ENCODE data around the gene AGO4. TPM values are rescaled to one million over a fixed set of nuclear protein-coding genes. Genes with fewer than 3 reads are reported as not detected.
"Not testable (repeated sequence)": the region's sequence is repeated elsewhere in the genome, so short reads cannot be mapped to it uniquely, and the experiment has no call there.

Gene AGO4
- total RNA-seq, 2 donors from 2014 or later, result 10.2 to 16.2 TPM

DNA sequence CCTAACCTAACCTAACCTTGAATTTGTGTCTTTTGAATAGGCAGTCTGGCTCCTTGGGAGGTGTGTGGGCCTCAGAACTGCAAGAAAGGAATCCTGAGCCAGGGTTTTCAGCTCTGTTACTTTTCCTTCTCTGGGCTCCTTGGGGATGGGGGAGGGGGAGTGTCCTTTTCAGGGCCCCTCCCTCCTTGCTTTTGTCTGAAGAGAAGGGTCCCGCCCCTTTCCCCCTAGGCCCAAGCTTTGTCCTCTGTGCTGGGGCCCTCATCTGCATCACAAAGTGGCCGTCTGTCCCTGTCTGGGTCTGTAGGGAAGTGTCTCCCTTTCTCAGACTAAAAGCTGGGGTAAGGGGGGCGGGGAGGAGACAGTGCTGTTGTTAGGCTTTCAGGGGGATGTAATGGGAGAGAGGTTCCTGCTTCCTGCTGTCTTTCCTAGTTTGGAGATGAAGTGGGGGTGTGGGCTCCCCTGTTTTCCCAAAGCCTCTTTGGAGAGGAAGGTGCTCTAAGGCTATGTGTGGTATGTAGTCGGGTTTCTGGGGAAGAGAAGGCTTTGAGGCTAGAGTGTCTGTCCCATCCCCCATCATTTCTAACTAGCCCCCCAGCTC is 78.2 kb downstream of the AGO4 start:
- ATAC-seq (no peak), DNase-seq (peak in 1 of 2 donors; percentile 17)
- intact Hi-C loops (cut with DNase I, micrococcal nuclease), result no loop called here

DNA sequence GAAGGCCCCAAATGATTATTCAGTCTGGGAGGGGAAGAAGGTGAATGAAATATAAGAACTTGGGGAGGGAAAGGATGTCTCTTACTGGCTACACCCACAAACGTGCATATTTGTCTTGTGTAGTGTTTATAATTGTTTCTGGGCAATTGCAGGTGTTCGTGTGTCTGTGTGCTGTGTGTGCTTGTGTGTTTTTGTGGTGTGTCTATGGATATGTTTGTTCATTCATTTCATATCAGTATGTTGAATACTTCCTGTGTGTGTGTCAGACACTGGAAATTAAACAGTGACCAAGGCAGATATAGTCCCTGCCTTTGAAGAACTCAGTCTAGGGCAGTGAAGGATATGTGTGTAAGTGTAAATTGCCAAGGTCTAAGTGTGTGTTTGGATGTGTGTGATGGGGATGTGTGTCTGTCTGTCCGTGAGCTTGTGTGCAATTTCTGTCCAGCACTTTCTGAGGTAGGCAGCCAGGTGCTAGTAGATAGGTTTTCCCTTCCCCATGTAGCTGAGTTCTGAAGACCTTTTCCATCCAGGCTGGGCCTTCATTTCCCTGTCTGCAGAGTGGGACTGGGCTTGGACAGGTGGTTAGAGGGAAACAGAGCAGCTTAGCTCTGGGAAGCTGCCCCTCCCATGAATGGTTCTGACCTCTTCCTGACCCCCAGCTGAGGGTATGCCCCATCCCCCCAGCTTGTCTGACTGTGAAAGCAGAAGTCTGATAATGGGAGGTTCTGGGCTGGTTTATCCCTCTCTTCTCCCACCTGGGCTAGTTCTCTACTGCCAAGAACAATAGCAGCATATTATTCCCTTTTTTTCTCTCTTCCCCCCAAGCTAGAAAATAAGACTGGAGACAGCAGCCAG is 79.0 kb downstream of the AGO4 start:
- ATAC-seq (peak; percentile 24), DNase-seq (peak in 1 of 2 donors; percentile 19)
- intact Hi-C loops (cut with DNase I, micrococcal nuclease), result no loop called here

DNA sequence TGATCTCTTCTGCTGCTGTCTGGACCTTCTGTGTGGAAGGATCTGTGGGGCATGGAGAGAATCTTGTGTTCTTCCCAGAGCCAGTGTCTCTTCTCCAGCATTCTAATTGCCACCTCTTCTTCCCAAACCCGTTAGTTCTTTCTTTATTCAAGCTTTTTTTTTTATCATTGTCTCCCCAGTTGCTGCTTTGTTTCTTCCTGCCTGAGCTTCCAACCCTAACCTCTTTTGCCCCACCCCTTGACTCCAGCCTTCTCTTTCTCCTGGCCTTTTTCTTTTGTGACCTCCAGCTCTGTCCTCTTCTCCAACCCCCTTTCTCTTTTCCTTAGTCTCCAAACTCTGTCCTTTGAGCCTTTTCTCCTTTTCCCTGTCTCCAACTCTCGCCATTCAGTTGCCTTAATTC is 79.7 kb downstream of the AGO4 start:
- intact Hi-C loops (cut with DNase I, micrococcal nuclease), result no loop called here
- no peak for DNase-seq
- ATAC-seq, result no peak

DNA sequence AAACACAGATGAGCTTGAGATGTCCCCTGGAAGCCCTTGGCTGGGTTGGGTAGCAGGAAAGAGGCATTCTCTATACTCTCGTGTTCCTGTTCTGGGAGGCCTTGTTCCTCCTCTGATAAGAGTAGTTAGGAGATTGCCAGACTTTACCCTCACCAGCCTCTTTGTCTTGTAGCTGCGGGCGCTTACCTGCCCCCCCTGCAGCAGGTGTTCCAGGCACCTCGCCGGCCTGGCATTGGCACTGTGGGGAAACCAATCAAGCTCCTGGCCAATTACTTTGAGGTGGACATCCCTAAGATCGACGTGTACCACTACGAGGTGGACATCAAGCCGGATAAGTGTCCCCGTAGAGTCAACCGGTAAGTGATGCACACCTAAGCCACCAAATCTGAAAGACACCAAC is 80.4 kb downstream of the AGO4 start:
- ATAC-seq, result peak; percentile 75
- DNase-seq, result peak; percentile 23 to 42
- intact Hi-C loops (cut with DNase I, micrococcal nuclease), result no loop called here

DNA sequence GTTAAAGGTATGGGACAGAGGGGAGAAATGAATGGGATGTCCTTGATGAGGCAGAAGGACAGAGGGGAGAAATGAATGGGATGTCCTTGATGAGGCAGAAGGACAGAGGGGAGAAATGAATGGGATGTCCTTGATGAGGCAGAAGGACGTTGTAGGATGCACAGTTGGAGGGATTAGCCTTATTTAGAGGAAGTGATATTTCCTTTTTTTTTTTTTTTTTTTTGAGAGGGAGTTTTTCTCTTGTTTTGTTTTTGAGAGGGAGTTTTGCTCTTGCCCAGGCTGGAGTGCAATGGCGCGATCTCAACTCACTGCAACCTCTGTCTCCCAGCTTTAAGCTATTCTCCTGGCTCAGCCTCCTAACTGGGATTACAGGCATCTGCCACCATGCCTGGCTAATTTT is 81.2 kb downstream of the AGO4 start:
- ATAC-seq; DNase-seq; intact Hi-C loops (cut with DNase I, micrococcal nuclease): not testable (repeated sequence)

DNA sequence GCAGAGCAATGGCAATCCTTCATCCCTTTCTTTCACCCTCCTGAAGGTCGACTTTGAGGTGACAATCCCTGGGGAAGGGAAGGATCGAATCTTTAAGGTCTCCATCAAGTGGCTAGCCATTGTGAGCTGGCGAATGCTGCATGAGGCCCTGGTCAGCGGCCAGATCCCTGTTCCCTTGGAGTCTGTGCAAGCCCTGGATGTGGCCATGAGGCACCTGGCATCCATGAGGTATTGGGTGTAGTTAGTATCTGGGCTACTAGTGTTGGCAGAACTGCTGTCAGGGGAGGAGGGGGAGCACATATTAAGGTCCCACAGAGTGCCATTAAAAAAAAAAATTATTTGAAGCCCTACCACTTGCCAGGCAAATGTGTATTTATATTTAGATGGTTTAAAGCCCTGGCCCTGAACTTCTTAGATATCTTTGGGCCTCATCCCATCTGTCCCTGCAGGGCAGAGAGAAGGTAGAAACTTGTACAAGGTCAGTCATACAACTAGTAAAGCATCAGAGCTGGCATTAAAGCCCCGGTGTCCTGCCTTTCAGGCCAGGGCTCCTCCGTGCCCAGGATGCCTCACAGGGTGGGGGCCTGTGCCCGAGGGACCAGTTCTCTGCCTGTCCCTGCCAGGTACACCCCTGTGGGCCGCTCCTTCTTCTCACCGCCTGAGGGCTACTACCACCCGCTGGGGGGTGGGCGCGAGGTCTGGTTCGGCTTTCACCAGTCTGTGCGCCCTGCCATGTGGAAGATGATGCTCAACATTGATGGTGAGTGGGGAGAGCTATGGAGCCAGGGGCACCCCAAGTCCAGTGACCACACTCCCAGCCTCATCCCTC is 85.4 kb downstream of the AGO4 start:
- intact Hi-C loops (cut with DNase I, micrococcal nuclease), result no loop called here
- DNase-seq (no peak), ATAC-seq (no peak)

DNA sequence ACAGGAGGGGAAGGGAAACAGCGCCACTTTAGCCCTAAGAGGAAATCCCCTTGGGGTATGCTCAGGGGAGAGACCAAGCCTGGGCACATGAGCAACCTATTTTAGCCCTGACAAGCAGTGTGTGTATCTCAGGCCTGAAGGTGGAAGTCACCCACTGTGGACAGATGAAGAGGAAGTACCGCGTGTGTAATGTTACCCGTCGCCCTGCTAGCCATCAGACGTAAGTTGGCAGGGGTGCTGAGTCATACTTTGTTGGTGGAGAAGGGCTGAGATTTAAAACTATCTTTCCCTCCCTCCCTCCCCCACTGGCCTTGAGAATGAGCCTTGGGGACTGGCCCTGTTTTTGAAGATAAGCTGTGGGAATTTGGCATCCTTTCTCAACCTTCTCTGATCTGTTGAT is 86.4 kb downstream of the AGO4 start:
- DNase-seq (no peak), ATAC-seq (no peak)
- intact Hi-C loops (cut with DNase I, micrococcal nuclease), result no loop called here

DNA sequence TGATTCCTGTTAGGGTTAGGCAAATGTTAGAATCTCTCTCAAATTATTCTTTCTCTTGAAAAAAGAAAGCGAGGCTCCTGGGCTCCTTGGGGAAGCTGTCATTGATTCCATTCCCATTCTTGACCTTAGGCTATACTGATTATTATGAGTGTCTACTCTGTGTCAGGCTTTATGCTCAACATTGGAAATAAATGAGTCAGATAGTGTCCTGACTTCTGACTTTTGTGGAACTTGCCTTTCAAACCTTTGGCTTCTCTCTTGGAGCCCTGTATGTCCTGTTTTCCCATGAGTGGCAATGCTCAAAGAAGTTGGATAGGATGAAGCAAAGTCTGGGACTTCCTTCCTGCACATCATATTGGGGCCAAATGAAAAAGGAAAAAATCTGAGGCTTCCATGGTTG is 86.8 kb downstream of the AGO4 start:
- DNase-seq (no peak), ATAC-seq (no peak)
- intact Hi-C loops (cut with DNase I, micrococcal nuclease), result no loop called here

DNA sequence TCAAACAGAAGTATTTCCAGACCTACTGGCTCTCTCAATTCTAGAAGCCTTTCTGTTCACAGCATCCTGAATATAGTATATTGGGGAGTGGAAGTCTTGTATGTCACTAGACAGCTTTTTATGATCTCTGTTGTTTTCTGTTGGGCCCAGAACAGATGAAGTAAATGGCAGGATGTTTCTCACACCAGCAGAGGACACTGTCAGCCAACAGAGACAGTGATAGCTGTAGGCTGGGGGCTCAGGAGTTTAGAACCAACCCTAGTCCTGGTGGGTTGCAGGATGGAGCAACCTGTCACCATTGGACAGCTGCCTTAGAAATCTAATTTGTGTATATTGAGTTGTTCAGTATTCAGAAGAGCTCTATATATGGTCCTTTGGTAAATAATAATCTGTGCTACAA is 92.1 kb downstream of the AGO4 start:
- ATAC-seq, result no peak
- intact Hi-C loops (cut with DNase I, micrococcal nuclease), result no loop called here
- no peak for DNase-seq

DNA sequence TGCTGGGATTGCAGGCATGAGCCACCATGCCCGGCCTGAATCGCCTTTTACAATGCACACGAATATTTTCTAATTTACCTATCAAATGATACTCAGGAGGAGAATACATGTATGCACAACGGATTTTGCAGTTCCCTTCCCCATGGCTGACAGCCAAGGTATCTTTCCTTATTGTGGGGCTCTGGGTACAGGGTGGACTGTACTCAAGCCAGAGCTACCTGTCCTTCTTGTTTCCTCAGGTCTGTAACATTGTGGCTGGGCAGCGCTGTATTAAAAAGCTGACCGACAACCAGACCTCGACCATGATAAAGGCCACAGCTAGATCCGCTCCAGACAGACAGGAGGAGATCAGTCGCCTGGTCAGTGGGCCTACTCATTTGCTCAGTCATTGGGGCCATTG is 93.4 kb downstream of the AGO4 start:
- intact Hi-C loops (cut with DNase I, micrococcal nuclease), result no loop called here
- ATAC-seq (no peak), DNase-seq (no peak)

DNA sequence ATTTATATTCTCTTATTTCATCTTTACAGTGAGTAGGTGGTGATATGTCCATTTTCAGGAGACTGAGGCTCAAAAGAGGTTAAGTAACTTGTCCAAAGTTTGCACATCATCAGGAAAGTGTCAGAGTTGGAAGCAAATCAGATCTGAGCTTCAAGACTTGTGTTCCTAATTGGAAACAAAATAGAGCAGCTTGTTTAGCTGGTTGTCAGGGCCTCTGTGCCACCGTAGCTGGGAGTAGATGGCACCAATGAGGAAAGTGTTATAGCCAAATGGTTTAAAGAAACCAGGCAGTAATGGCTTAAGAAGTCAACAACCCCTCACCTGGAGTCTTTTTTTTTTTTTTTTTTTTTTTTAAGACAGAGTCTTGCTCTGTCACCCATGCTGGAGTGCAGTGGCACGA is 94.9 kb downstream of the AGO4 start:
- DNase-seq (no peak), ATAC-seq (no peak)
- intact Hi-C loops (cut with DNase I, micrococcal nuclease), result no loop called here

Other genes with a start within 250 kb of the AGO4 start
- gene TFAP2E, start 234.7 kb upstream of the AGO4 start, total RNA-seq, result 1 to 10 TPM in 1 of 2 donors, under 1 TPM in 1; 0.75 to 1.1 TPM
- gene PSMB2, start 166.5 kb upstream of the AGO4 start, total RNA-seq, result 10 to 100 TPM; 40.2 to 49.1 TPM
- 1 to 10 TPM; 1.9 to 3.1 TPM for gene C1orf216, start 89.1 kb upstream of the AGO4 start, total RNA-seq
- gene CLSPN, start 38.0 kb upstream of the AGO4 start, total RNA-seq, result 1 to 10 TPM; 1.9 to 4.3 TPM
- 10 to 100 TPM; 23.7 to 25.1 TPM for gene AGO1, start 75.2 kb downstream of the AGO4 start, total RNA-seq
- 10 to 100 TPM; 17.8 to 19.7 TPM for gene AGO3, start 123.1 kb downstream of the AGO4 start, total RNA-seq